NCI-H345 treated with DMSO at 0.1 percent for 48 hours (cell line): ENCODE data around the gene CRACDL.

ENCODE experiments used
- DNase-seq: peaks from one replicate; lab custom pipeline; 2025; ENCODE audit not compliant: unreplicated experiment; lab: John Stamatoyannopoulos, UW

Gene CRACDL

GRCh38 chr2:98805412-98806171, 130.4 kb downstream of the CRACDL start:
- DNase-seq: no peak

GRCh38 chr2:98804736-98805135, 131.3 kb downstream of the CRACDL start:
- DNase-seq: no peak

- no peak for DNase-seq
Observed at GRCh38 chr2:98804265-98804650, 131.8 kb downstream of the CRACDL start.

- no peak for DNase-seq
Observed at GRCh38 chr2:98803405-98804264, 132.4 kb downstream of the CRACDL start.

- DNase-seq: no peak
Observed at GRCh38 chr2:98802344-98802743, 133.7 kb downstream of the CRACDL start.

GRCh38 chr2:98801921-98802321, 134.1 kb downstream of the CRACDL start:
- DNase-seq: no peak

- DNase-seq: no peak
Observed at GRCh38 chr2:98801286-98801685, 134.7 kb downstream of the CRACDL start.

- DNase-seq: no peak
Observed at GRCh38 chr2:98800330-98801064, 135.5 kb downstream of the CRACDL start.

GRCh38 chr2:98799375-98800329, 136.4 kb downstream of the CRACDL start:
- DNase-seq: no peak

- no peak for DNase-seq
Observed at GRCh38 chr2:98796775-98797544, 139.1 kb downstream of the CRACDL start.

- DNase-seq: no peak
Observed at GRCh38 chr2:98795891-98796676, 139.9 kb downstream of the CRACDL start.

- DNase-seq: no peak
Observed at GRCh38 chr2:98793897-98794830, 141.9 kb downstream of the CRACDL start.

- no peak for DNase-seq
Observed at GRCh38 chr2:98793275-98793674, 142.8 kb downstream of the CRACDL start.

- DNase-seq: no peak
Observed at GRCh38 chr2:98790221-98790620, 145.8 kb downstream of the CRACDL start.

- DNase-seq: no peak
Observed at GRCh38 chr2:98787700-98788099, 148.3 kb downstream of the CRACDL start.

- no peak for DNase-seq
Observed at GRCh38 chr2:98786179-98786578, 149.8 kb downstream of the CRACDL start.

- DNase-seq: no peak
Observed at GRCh38 chr2:98782570-98782969, 153.5 kb downstream of the CRACDL start.

GRCh38 chr2:98781822-98782221, 154.2 kb downstream of the CRACDL start:
- no peak for DNase-seq
